H1 (cell line): Measurements from ENCODE around the gene NEDD9. TPM values are rescaled to one million over a fixed set of nuclear protein-coding genes. Genes with fewer than 3 reads are reported as not detected.

ENCODE experiments used
- CTCF ChIA-PET: fragments of 300-600 bp; sonication (Branson Sonifier 250); formaldehyde crosslinking; loops from one replicate; lab custom pipeline; 2021; ENCODE audit not compliant: partially characterized antibody; lab: Charles Lee
- POLR2A ChIA-PET: fragments of 300-600 bp; sonication (Branson Sonifier 250); formaldehyde crosslinking; loops from one replicate; lab custom pipeline; 2021; ENCODE audit warnings: inconsistent platforms; ENCODE audit not compliant: partially characterized antibody; lab: Charles Lee
- DNase-seq, 2 experiments: peaks; one replicate each; pipeline versions ENCODE4 v3.0.0 to v3.0.0-alpha.2; 2010 to 2022; ENCODE audit warnings: low spot score in 2 of 2, low read depth in 1 of 2, mixed read lengths in 1 of 2
- FAIRE-seq: peaks from 2 replicates; lab custom pipeline; 2011; peaks lifted over from hg19 to GRCh38; lab: Jason Lieb, UNC
- H2AFZ ChIP-seq: 2 replicates; pipeline ENCODE4 v1.8.1; 2012; ENCODE audit warnings: low read length, inconsistent platforms
- H2AK5ac ChIP-seq: 2 replicates; pipeline ENCODE4 v1.6.1; 2013; ENCODE audit warnings: low read depth, low read length
- H2BK120ac ChIP-seq: replicated peaks from 2 replicates; pipeline ENCODE3; 2013; ENCODE audit warnings: low read depth, low read length, inconsistent platforms
- H2BK12ac ChIP-seq: 2 replicates; pipeline ENCODE4 v1.6.1; 2013; ENCODE audit warnings: low read depth, low read length
- H2BK15ac ChIP-seq: 2 replicates; pipeline ENCODE4 v1.6.1; 2013; ENCODE audit warnings: low read length
- H2BK20ac ChIP-seq: 2 replicates; pipeline ENCODE4 v1.6.1; 2013; ENCODE audit warnings: low read length
- H2BK5ac ChIP-seq: 2 replicates; pipeline ENCODE4 v1.6.1; 2013; ENCODE audit warnings: low read depth, low read length
- H3K14ac ChIP-seq: 2 replicates; pipeline ENCODE4 v1.6.1; 2013; ENCODE audit warnings: inconsistent platforms; ENCODE audit not compliant: insufficient read length
- H3K18ac ChIP-seq: 2 replicates; pipeline ENCODE4 v1.6.1; 2013; ENCODE audit warnings: low read length; ENCODE audit errors: extremely low read depth
- H3K23ac ChIP-seq: 2 replicates; pipeline ENCODE4 v1.6.1; 2013; ENCODE audit warnings: inconsistent platforms; ENCODE audit not compliant: insufficient read length
- H3K23me2 ChIP-seq: 2 replicates; pipeline ENCODE4 v1.6.1; 2013; ENCODE audit warnings: low read depth, low read length
- H3K27ac ChIP-seq: 2 replicates; pipeline ENCODE4 v1.6.1; 2011; ENCODE audit warnings: low read depth, low read length, inconsistent platforms
- H3K27me3 ChIP-seq, 4 experiments: replicated peaks in 1 of 4; 1 replicate in 1 of 4; 2 replicates in 3 of 4; pipeline versions ENCODE4 v1.6.1 to v1.8.1; 2011 to 2013; ENCODE audit warnings: low read length in 3 of 4, mild to moderate bottlenecking in 3 of 4, inconsistent platforms in 2 of 4, mixed read lengths in 2 of 4, moderate library complexity in 1 of 4; ENCODE audit not compliant: control insufficient read depth in 3 of 4, insufficient read depth in 3 of 4; ENCODE audit errors: extremely low read depth in 1 of 4
- H3K36me3 ChIP-seq, 4 experiments: 2 replicates each; pipeline versions ENCODE4 v1.6.1 to v1.8.1; 2011 to 2013; ENCODE audit warnings: mild to moderate bottlenecking in 4 of 4, low read length in 3 of 4, moderate library complexity in 2 of 4, control low read depth in 1 of 4, inconsistent platforms in 1 of 4; ENCODE audit not compliant: insufficient read depth in 4 of 4, control insufficient read depth in 2 of 4
- H3K4ac ChIP-seq: replicated peaks from 2 replicates; pipeline ENCODE3; 2013; ENCODE audit warnings: low read length, low read depth, mixed read lengths, inconsistent platforms; ENCODE audit not compliant: insufficient read length
- H3K4me1 ChIP-seq, 4 experiments: replicated peaks in 1 of 4; 1 replicate in 1 of 4; 2 replicates in 3 of 4; pipeline versions ENCODE4 v1.6.1 to v1.8.1; 2011 to 2013; ENCODE audit warnings: low read length in 3 of 4, inconsistent platforms in 2 of 4, mixed read lengths in 1 of 4; ENCODE audit not compliant: insufficient read depth in 4 of 4, control insufficient read depth in 3 of 4
- H3K4me2 ChIP-seq, 2 experiments: 2 replicates each; pipeline versions ENCODE4 v1.6.1 to v1.8.1; 2011 to 2013; ENCODE audit warnings: low read depth in 2 of 2, low read length in 2 of 2, control low read depth in 1 of 2, inconsistent platforms in 1 of 2, mild to moderate bottlenecking in 1 of 2; ENCODE audit not compliant: insufficient read depth in 1 of 2
- H3K4me3 ChIP-seq, 4 experiments: fragments of 200-600, 300-600 bp in 1 of 4; sonication (generic), shearing (Covaris generic), sonication (Bioruptor Twin) in 1 of 4; 2 replicates each; pipeline versions ENCODE4 v1.5.1 to v1.8.1; 2011 to 2016; ENCODE audit warnings: low read length in 4 of 4, low read depth in 3 of 4, control low read depth in 2 of 4, inconsistent platforms in 2 of 4, mild to moderate bottlenecking in 2 of 4, mixed read lengths in 1 of 4, moderate library complexity in 1 of 4; ENCODE audit not compliant: insufficient read depth in 2 of 4; ENCODE audit errors: extremely low read depth in 1 of 4
- H3K56ac ChIP-seq: replicated peaks from 2 replicates; pipeline ENCODE3; 2013; ENCODE audit warnings: low read depth, mild to moderate bottlenecking, mixed read lengths, low read length, inconsistent platforms; ENCODE audit not compliant: insufficient read length
- H3K79me1 ChIP-seq: 2 replicates; pipeline ENCODE4 v1.6.1; 2013; ENCODE audit warnings: low read depth, low read length, control low read depth
- H3K79me2 ChIP-seq, 2 experiments: 2 replicates each; pipeline versions ENCODE4 v1.6.1 to v1.8.1; 2012 to 2013; ENCODE audit warnings: low read length in 2 of 2, mild to moderate bottlenecking in 2 of 2, inconsistent platforms in 1 of 2; ENCODE audit not compliant: insufficient read depth in 2 of 2, control insufficient read depth in 1 of 2
- H3K9ac ChIP-seq, 4 experiments: replicated peaks in 1 of 4; 1 replicate in 1 of 4; 2 replicates in 3 of 4; pipeline versions ENCODE4 v1.6.1 to v1.8.1; 2011 to 2013; ENCODE audit warnings: low read depth in 3 of 4, low read length in 3 of 4, control low read depth in 2 of 4, mild to moderate bottlenecking in 2 of 4, moderate library complexity in 2 of 4, inconsistent platforms in 1 of 4; ENCODE audit errors: extremely low read depth in 1 of 4
- H3K9me3 ChIP-seq, 2 experiments: 2 replicates each; pipeline versions ENCODE4 v1.6.1 to v1.8.1; 2012 to 2013; ENCODE audit warnings: mild to moderate bottlenecking in 2 of 2, moderate library complexity in 2 of 2, control low read depth in 1 of 2, inconsistent platforms in 1 of 2, low read depth in 1 of 2, low read length in 1 of 2, mixed read lengths in 1 of 2; ENCODE audit not compliant: insufficient read depth in 2 of 2
- H4K20me1 ChIP-seq, 2 experiments: replicated peaks in 1 of 2; 2 replicates each; pipeline versions ENCODE3 to v1.8.1; 2011 to 2013; ENCODE audit warnings: inconsistent platforms in 2 of 2, low read length in 2 of 2, mild to moderate bottlenecking in 1 of 2; ENCODE audit not compliant: insufficient read depth in 2 of 2, control insufficient read depth in 1 of 2
- H4K5ac ChIP-seq: 2 replicates; pipeline ENCODE4 v1.6.1; 2013; ENCODE audit warnings: low read length, low read depth, mixed read lengths, inconsistent platforms; ENCODE audit not compliant: insufficient read length
- H4K8ac ChIP-seq: 2 replicates; pipeline ENCODE4 v1.8.0; 2013; ENCODE audit warnings: mild to moderate bottlenecking, moderate library complexity, low read length, inconsistent platforms; ENCODE audit not compliant: insufficient read depth; ENCODE audit errors: extremely low read depth
- H4K91ac ChIP-seq: replicated peaks from 2 replicates; pipeline ENCODE3; 2013; ENCODE audit warnings: low read length, mixed read lengths, inconsistent platforms; ENCODE audit not compliant: insufficient read length
- CTCF ChIP-seq, 3 experiments: IDR thresholded peaks; 1 replicate in 2 of 3; 2 replicates in 1 of 3; pipeline versions ENCODE4 v1.5.1 to v1.6.1; 2011; ENCODE audit warnings: low read length in 3 of 3, mild to moderate bottlenecking in 3 of 3, inconsistent platforms in 2 of 3, low read depth in 1 of 3, moderate library complexity in 1 of 3; ENCODE audit not compliant: insufficient read depth in 1 of 3; ENCODE audit errors: control extremely low read depth in 1 of 3
- HDAC2 ChIP-seq, 2 experiments: fragments of 300-600 bp in 1 of 2; sonication (generic) in 1 of 2; IDR thresholded peaks; 2 replicates each; pipeline ENCODE4 v1.6.1; 2011 to 2012; ENCODE audit warnings: low read depth in 2 of 2, low read length in 2 of 2, mild to moderate bottlenecking in 2 of 2, moderate library complexity in 2 of 2, borderline replicate concordance in 1 of 2, inconsistent platforms in 1 of 2
- MAFK ChIP-seq: IDR thresholded peaks from 2 replicates; pipeline ENCODE4 v1.6.1; 2012; ENCODE audit warnings: low read depth, mild to moderate bottlenecking, improper control_type of control experiment, low read length
- NANOG ChIP-seq: IDR thresholded peaks from 2 replicates; pipeline ENCODE4 v1.6.1; 2011; ENCODE audit warnings: low read length, low read depth, mild to moderate bottlenecking, inconsistent platforms; ENCODE audit not compliant: insufficient read depth, poor library complexity, severe bottlenecking
- POLR2AphosphoS5 ChIP-seq: IDR thresholded peaks from 2 replicates; pipeline ENCODE4 v1.6.1; 2011; ENCODE audit warnings: low read depth, low read length
- SUZ12 ChIP-seq: fragments of 200-600 bp; sonication (generic); IDR thresholded peaks from 2 replicates; pipeline ENCODE4 v1.6.1; 2012; ENCODE audit warnings: mild to moderate bottlenecking, inconsistent platforms, low read length, moderate library complexity, mixed read lengths
- ZNF274 ChIP-seq: IDR thresholded peaks from 2 replicates; pipeline ENCODE4 v1.7.0; 2012; ENCODE audit warnings: low read length, borderline replicate concordance; ENCODE audit errors: extremely low read depth
- WGBS, 2 experiments: shearing (Covaris generic) in 1 of 2; methylation state at CpG; one replicate each; pipeline versions ENCODE4 v1.1.6 to v1.1.7; 2013 to 2015; ENCODE audit warnings: low lambda C conversion rate in 2 of 2, mixed read lengths in 2 of 2, inconsistent platforms in 1 of 2, low coverage in 1 of 2, missing lambda C conversion rate in 1 of 2; ENCODE audit not compliant: insufficient replicate concordance in 2 of 2, insufficient coverage in 1 of 2, insufficient read length in 1 of 2; ENCODE audit errors: extremely low coverage in 1 of 2, missing lambda C conversion rate in 1 of 2; 5-methylcytosine and 5-hydroxymethylcytosine counted together
- polyA plus RNA-seq, 7 experiments: library from polyadenylated mRNA; depleted of rRNA in 3 of 7; stranded (reverse) in 5 of 7; unstranded in 2 of 7; fragments of >200 nt in 5 of 7; fragments of 200-250 nt in 2 of 7; gene quantifications; 1 replicate in 5 of 7; 2 replicates in 1 of 7; 4 replicates in 1 of 7; pipeline versions ENCODE4 v1.2.1 to v1.2.3, GENCODE V29; 2011 to 2013; ENCODE audit warnings: missing spikeins in 2 of 7, mixed read lengths in 2 of 7
- total RNA-seq: library from RNA; stranded (reverse); fragmentation: NEBNext Ultra II Directional; extraction: Animal tissue kit (Norgen Biotek cat#: 25700); gene quantifications from 2 replicates; pipeline ENCODE4 v1.2.1, GENCODE V29; 2021

Gene NEDD9
- total and polyA plus RNA-seq, 2 of the 8 experiments (the other 6 are each of a cell fraction or from before 2014, with no cell fraction given) = 3.6 to 12.0 TPM

- Histone ChIP-seq H3K27ac (no peak overlapping the region), H3K4ac (no peak overlapping the region)
- TF ChIP-seq NANOG (peak; percentile 64), POLR2AphosphoS5 (no peak), ZNF274 (no peak), CTCF (IDR thresholded peaks at IDR 0.05; ENCODE audit: control extremely low read depth in 1 of 3, insufficient read depth in 1 of 3, low read depth in 1 of 3, low read length in 3 of 3) (no peak), HDAC2 (IDR thresholded peaks at IDR 0.05; ENCODE audit: borderline replicate concordance in 1 of 2, low read depth in 2 of 2, low read length in 2 of 2) (peak in 1 of 2 experiments; percentile 48; a peak in 2 of 4 replicates), MAFK (no peak), SUZ12 (no peak)
- TF ChIP-seq, all 59 proteins: peak for 2
- H3K56ac ChIP-seq = no peak overlapping the region
- H2BK20ac ChIP-seq = no peak overlapping the region; the same call in 1 of the 2 replicates
- H3K18ac ChIP-seq = peak overlapping the region; percentile 28; the same call in 1 of the 2 replicates
- H2BK12ac ChIP-seq = no peak overlapping the region
- CTCF ChIA-PET = interaction anchor here (1.0 to 4.5 kb wide), 7 partner anchors 10 to 350 kb away, joined by 3 to 82 read pairs (median 10); no protein-coding TSS in a partner anchor
- no peak overlapping the region for H2AFZ ChIP-seq
- no peaks in the 10 kb centered on the region for H3K79me1 ChIP-seq
- no peak overlapping the region for H2BK120ac ChIP-seq
- H4K20me1 ChIP-seq = no peaks in the 10 kb centered on the region
- H3K36me3 ChIP-seq = no peaks in the 10 kb centered on the region
- no peak overlapping the region for H3K4me3 ChIP-seq
- DNase-seq (no peak), FAIRE-seq (no peak)
- no peaks in the 10 kb centered on the region for H3K9me3 ChIP-seq
- H2AK5ac ChIP-seq = no peak overlapping the region
- no peak overlapping the region for H4K91ac ChIP-seq
- H3K4me1 ChIP-seq = peaks cover 0 to 7% (median 5%) of the 10 kb centered on the region in 4 experiments; a peak in 3 of 7 replicates
- no peak overlapping the region for H3K23ac ChIP-seq
- POLR2A ChIA-PET = no interaction called here
- H3K27me3 ChIP-seq = no peaks in the 10 kb centered on the region
- H2BK5ac ChIP-seq = no peak overlapping the region
- H3K79me2 ChIP-seq = no peaks in the 10 kb centered on the region
- H2BK15ac ChIP-seq = 0 out of 2 replicates have a peak overlapping the region, but pooled peaks have one; percentile 46
- no peak overlapping the region for H4K8ac ChIP-seq
- H3K23me2 ChIP-seq = no peaks in the 10 kb centered on the region
- H3K4me2 ChIP-seq = no peak overlapping the region
- H3K14ac ChIP-seq = no peak overlapping the region
- H4K5ac ChIP-seq = no peak overlapping the region
- WGBS, 2 experiments = 79% methylated on average over 4 of the region's 4 CpGs; no CpG with 5 or more reads in 1 of the 2 experiments
- no peak overlapping the region for H3K9ac ChIP-seq
Observed at GRCh38 chr6:11146117-11146826, 86.2 kb downstream of the NEDD9 start.
